GM19324 (cell line): Measurements from ENCODE around the gene PKP3.
"Not testable (repeated sequence)": the region's sequence is repeated elsewhere in the genome, so short reads cannot be mapped to it uniquely, and the experiment has no call there.

Experiments
- ATAC-seq: cut with Tn5 transposase; IDR thresholded peaks from one replicate; pipeline ENCODE4 v1.9.1; 2021; ENCODE audit warnings: mild to moderate bottlenecking, moderate library complexity; ENCODE audit not compliant: unreplicated experiment, low FRiP score

PKP3 gene

DNA sequence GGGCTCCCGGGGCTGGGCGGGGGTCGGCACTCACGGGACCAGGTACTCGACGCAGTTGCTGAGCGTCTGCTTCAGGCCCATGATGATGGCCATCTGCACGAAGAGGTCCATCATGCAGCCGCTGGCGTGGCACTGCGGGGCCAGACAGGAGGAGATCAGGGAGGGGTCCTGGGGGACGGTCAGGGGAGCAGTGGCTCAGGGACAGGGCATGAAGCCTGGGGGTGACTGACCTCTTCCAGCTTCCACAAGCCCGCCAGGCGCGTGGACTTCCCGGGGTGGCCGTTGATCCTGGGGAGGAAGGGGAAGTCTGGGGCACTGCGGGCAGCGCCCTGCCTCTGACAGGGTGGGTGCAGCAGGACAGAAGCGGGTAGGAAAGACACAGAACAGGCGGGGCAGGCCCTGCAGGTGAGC is 26.9 kb downstream of the PKP3 start:
- ATAC-seq, result no peak

DNA sequence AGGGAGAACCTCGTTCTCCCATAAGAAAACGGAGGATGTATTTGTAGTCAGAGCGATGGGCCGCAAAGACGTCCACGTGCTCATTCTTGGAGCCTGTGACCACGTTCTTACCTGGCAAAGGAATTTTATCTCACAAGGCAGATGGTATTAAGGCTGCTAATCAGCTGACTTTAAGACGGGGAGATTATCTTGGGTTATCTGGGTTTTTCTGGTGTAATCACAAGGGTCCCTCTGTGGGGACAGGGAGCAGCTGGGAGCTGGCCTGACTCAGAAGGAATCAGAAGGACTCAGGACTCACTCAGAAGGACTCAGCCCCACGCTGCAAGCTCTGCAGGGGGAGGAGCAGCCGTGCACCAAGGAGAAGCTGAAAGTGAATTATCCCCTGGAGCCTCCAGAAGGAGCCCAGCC is 28.2 kb downstream of the PKP3 start:
- ATAC-seq, result no peak

DNA sequence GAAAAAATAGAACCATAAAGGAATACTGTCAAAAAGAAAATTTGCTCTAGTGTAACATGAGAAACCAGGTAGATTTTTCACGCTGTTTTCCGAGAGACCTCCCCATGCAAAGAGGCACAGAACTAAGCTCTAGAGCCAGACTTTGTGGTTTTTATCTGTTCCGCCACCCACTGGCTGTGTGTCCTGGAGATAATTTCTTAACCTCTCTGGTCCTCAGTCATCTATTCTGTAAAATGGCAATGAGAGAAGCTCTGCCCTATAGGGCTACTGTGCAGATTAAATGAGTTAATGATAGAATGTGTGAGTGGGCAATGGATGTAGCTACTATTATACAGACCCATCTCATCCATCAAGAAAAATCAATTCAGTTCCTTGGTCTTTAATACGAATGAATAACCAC is 30.2 kb downstream of the PKP3 start:
- ATAC-seq, result no peak

DNA sequence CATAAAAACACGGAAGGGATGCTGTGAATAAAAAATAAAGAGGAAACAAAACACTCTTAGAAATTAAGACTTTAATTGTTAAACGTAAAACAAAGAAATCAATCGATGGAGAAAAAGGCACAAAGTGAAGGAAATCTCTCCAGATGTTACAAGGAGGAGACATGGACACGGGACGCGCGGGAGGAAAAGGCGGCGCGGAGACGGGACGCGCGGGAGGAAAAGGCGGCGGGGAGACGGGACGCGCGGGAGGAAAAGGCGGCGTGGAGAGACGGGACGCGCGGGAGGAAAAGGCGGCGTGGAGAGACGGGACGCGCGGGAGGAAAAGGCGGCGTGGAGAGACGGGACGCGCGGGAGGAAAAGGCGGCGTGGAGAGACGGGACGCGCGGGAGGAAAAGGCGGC is 30.8 kb downstream of the PKP3 start:
- not testable (repeated sequence) for ATAC-seq

DNA sequence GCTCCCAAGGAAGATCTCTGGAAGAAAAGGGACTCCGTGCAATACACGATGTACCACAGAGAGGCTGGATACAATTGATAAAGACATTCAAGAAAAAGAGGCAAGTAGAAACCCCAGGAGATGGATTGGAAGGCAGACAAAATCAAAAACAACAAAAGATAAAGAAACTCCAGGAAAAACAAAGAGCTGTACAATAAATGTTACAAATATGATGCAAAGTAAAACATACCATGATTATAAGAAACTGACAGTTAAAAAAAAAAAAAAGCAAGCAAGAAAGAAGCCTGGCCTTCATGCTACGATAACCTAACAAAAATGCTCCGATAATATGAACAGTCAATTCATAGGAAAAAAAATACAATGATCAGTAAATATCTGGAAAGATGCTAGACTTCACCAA is 31.3 kb downstream of the PKP3 start:
- no peak for ATAC-seq

DNA sequence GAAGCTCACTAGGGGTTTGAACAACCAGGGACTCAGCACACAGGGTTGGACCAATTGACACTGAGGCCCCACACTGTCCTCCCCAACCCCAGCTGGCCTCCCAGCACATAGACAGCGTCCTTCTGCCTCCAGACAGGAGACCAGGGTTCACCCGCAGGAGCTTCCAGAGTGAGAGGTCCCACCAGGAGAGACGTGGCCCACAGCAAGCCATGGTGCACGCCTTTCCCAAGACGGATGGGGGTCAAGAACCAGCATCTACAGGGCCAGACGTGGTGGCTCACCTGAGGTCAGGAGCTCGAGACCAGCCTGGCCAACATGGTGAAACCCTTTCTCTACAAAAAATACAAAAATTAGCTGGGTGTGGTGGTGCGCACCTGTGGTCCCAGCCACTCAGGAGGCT is 32.8 kb downstream of the PKP3 start:
- ATAC-seq, result no peak

DNA sequence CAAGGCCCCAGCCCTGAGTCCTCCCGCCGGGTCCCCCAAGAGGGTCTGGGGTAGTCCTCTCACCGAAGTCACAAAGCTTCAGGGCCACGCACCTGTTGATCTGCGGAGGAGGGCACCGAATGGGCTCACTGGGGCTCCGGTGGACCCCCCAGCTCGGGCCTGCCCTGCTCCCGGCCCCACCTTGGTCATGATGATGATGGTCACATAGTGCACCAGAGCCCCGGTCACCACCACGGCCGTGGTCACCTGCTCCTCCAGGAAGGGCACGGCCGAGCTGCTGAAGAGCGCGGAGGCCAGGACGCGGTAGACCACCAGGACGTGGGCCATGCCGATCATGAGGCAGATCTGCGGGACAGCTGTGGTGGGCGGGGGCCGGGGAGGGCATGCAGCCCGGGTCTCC is 34.3 kb downstream of the PKP3 start:
- no peak for ATAC-seq

DNA sequence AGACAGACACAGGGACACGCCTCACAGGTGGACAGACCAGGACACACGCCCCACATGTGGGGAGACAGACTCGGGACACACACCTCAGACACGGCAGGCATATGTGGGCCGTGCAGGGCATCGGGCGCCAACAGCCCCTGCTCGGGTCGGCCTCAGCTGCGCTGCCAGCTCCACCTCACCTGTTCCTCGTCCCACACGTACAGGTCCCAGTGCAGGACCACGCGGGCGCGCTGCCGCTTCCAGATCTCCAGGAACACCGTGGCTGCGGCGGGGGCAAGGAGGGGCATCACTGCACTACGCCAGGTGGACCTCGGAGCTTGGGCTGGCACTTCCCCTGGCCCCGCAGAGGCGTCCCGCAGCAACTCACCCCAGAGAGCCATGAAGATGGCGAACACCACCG is 35.4 kb downstream of the PKP3 start:
- ATAC-seq, result no peak

DNA sequence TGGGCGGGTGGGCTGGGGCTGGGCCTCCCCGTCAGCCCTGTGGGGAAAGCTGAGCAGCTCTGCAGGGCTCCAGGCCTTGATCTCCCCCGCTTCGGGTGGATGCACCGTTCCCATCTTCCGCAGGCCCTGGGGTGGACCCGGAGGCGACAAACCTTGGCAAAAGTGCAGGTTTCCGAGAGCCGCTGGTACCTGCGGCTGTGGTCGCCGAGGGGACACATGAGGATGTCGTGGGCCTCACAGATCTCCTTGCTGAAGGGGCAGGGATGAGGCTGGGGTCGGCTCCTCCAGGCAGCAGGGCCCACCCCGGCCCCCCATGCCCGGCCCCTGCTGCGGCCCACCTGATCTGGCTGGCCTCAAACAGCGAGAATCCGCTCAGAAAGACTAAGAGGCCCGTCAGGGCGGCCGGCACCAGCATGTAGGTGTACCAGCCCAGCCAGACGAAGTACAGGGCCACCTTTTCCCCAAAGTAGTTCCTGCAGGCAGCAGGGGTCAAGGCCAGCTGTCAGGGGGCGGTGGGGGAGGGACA is 36.0 kb downstream of the PKP3 start:
- no peak for ATAC-seq

DNA sequence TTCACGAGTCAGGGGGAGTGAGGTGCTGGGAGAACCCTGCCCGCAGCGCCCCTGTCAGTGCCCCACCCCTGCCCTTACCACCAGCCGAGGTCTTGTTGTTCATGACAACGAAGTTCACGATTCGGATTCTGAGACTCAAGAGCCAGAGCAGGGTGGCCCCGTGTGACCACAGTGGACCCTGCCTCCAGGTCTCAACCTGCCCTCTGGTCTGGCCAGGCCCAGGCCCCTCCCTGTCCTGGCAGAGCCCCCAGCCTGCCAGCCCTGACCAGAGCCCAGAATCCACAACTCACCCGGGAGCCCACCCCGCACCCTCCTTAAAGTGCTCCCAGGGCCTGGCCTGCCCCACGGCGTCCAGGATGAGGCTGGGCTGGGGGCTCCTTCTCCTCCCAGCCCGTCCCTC is 37.9 kb downstream of the PKP3 start:
- ATAC-seq, result no peak

DNA sequence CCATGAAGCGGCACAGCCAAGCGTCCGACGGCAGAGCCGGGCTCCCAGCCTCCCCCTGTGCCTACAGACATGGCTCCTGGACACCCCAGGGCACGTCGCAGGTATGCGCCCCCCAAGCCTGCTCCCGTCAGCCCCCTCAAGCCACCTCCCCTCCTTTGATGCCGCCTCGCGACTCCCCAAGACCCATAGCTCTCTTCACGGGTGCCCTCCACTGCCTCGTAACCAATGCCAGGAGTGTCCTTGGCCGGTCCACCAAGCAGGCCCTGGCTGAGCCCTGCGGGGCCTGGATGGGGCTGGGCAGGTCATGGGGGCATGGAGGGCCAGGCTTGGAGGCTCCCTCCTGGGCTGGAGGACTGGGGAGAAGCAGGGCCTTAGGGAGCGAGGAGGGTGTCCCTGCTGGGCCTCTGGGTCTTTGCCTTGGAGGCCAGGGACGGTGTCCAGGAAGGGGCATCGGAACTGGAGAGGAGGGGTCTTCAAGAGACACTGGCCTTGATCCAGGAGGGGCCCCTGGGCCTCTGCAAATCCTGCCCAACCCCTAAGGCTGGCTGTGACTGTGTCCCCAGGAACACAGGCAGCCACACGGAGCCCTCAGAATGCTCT is 38.6 kb downstream of the PKP3 start:
- no peak for ATAC-seq

DNA sequence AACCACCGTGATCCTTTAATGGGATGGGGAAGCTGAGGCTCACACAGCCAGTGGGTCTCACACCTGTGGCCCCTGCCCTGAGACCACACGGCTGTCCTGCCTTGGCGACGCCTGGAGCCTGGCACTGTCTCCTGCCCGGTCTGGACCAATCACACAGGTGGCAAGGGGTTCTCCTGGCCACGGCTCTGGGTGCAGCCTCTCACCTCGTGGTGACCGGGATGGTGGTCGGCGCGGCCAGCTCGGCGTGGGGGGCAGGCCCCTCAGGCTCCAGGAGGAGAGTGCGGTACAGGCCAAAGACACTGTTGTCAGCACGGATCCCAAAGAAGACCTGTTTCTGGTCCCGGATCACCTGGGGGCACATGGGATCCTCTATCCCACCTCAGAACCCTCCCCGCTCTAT is 39.1 kb downstream of the PKP3 start:
- ATAC-seq, result no peak

DNA sequence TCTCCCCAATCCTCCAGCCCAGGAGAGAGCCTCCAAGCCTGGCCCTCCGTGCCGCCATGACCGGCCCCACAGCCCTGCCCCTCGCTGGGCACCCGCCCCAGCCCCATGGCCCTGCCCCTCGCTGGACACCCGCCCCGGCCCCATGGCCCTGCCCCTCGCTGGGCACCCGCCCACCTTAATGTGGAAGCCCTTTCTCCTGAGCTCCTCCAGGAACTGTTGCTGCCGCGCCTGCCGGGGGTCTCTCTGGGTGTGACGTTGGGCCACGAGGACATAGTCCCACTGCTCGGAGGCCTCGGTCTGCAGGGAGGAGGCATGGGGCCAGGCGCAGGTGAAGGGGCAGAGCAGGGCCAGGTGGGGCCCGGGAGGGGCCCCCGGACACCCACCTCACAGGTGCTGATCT is 39.6 kb downstream of the PKP3 start:
- no peak for ATAC-seq

DNA sequence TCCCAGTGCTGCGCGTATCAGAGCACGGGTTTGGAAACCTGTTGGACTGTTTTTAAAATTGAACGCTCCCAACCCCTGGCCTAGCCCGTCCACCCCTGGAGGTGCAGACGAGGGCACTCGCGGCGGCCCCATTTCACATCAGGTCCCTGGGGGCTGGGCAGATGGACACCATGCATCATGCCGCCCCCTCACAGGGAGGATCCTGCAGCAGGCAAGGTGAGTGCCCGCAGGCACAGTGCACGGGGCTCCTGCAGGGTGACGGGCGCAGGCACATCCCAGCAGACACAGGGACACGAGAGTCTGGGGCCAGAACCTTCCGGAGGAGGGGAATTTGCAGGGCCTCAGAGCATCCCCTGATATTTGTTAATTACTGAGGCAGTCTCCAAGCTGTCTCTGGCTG is 40.5 kb downstream of the PKP3 start:
- ATAC-seq, result no peak

DNA sequence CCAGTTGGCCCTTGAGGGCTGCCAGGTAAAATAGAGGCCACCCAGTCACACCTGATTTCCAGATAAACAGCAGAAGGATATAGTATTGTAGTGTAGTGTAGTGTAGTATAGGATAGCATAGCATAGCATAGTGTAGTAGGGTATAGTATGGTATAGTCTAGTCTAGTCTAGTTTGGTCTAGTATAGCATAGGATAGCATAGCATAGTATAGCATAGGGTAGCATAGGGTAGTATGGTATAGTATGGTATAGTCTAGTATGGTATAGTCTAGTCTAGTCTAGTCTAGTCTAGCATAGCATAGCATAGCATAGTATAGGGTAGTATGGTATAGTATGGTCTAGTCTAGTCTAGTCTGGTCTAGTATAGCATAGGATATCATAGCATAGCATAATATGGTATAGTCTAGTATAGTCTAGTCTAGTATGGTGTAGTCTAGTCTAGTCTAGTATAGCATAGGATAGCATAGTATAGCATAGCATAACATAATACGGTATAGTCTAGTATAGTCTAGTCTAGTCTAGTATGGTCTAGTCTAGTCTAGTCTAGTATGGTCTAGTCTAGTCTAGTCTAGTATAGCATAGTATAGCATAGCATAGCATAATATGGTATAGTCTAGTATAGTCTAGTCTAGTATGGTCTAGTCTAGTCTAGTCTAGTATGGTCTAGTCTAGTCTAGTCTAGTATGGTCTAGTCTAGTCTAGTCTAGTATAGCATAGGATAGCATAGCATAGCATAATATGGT is 41.2 kb downstream of the PKP3 start:
- ATAC-seq, result not testable (repeated sequence)

DNA sequence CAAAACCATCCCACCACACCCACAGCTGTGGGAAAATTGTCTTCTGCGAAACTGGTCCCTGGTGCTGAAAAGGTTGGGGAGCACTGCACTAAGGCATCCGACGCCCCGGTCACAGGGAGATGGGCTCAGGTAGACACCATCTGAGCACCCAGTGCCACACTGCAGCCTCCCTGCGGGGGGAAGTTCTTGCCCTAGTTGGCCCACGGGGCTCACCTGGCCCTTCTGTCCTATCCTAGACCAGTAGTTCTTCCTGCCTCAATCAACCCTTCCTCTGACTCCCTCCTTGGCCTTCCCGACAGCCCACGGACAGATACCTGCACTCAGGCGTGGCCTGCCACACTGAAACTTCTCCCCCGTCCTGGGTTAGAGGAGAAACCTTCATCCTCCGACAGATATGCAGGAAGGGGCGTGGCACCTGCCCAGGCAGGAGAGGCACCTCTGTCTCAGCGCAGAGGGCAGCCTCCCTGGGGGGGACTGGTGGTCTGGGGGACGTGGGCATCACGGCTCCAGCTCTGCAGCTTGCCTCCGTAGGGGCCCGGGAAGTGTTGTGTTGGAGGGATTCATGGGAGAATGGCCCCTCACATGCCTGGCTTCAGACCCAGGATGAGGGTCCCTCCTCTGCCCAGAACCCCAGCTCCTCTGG is 43.3 kb downstream of the PKP3 start:
- no peak for ATAC-seq

DNA sequence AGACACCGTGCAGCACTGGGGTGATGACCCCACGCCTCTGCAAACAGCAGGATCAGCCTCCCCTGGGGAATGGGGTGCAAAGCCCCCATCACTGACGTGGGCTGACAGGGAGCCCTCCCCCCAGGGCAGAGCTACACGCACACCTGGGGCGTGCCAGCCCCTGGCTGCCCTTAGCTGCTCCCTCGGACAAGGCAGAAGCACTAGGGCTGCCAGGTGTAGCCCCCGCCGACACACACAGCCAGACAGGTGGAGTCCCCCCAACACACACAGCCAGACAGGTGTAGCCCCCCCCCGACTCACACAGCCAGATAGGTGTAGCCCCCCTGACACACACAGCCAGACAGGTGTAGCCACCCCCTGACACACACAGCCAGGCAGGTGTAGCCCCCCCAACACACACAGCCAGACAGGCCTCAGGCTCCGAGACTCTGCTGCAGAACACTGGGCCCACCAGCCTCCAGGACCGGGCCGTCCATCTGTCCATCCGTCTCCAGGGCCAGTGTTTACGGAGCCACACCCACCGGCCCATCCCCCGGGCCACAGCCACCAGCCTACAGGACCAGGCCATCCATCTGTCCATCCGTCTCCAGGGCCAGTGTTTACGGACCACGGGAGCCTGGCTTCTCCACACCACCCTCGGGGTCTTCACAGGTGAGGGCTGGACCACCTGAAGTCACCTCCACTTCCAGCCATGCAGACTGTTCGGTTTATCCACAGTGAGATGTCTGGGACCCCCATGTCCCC is 44.3 kb downstream of the PKP3 start:
- ATAC-seq, result no peak

DNA sequence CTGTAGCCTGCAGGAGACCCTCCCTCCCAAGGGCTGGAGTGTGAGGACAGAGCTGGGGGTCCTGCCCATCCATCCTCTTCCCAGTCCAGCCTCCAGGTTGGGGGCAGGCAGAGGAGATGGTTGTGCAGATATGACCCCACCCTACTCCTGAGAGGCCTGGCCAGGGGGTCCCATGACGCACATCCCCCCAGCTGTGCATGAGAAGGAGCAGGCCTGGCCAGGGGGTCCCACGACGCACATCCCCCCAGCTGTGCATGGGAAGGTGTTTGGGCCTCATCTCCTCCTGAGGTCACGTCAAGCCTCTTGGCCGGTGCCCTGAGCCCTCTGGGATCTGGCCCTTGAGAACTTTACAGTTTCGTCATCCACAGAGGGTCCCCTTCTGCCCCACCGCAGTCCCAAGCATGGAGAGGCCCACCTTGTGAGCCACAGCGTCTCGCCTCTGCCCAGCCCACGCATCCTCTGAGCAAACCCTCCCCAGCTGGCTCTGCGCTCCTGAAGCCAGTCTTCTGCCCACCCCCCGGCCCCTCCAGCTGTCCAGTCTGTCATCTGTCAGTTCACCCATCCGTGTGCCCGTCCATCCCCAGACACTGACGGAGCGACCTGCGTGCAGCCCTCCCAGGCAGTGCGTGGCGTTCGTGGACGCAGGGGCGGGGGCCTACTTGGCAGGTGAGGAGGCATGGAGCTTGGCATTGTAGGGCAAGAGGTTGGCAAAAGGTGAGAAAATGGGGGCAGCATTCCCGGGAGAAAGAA is 45.5 kb downstream of the PKP3 start:
- ATAC-seq, result no peak

DNA sequence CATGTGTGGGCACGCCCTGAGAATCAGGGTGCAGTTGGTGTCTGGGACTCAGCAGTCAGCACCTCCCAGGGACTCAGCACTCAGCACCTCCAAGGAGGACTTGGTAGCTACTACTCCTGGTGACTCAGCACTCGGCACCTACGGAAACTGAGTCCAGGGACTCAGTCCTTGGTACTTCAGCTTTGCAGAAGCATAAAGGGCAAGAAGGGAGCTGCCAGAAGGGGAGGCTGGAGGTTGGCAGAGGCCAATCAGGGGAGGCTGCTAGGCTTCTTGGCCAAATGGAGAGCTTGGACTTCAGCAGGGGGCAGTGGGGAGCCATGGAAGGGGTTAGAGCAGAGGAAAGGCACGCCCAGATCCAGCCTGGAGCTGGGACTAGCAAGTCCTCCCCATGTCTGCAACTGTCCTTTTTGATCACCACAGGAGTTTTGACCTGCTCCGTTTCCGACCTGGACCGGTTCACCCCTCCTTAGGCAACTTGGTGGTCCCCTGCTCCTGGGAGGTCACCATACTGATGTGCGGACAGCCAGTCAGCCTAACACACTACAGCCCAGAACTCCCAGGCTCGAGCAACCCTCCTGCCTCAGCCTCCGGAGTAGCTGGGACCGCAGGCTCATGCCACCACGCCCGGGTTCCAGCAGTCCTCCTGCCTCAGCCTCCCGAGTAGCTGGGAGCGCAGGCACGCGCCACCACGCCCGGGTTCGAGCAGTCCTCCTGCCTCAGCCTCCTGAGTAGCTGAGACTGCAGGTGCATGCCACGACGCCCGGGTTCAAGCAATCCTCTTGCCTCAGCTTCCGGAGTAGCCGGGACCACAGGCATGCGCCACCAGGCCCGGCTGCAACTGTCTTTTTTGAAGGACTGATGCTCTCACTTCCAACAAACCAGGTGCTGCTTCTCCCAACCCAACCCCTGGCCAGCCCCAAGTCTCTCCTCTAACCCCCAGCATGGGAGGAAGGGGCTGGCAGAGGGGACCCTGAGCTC is 46.3 kb downstream of the PKP3 start:
- no peak for ATAC-seq
